ENCODE measurements around the gene OR2S2.

DNA sequence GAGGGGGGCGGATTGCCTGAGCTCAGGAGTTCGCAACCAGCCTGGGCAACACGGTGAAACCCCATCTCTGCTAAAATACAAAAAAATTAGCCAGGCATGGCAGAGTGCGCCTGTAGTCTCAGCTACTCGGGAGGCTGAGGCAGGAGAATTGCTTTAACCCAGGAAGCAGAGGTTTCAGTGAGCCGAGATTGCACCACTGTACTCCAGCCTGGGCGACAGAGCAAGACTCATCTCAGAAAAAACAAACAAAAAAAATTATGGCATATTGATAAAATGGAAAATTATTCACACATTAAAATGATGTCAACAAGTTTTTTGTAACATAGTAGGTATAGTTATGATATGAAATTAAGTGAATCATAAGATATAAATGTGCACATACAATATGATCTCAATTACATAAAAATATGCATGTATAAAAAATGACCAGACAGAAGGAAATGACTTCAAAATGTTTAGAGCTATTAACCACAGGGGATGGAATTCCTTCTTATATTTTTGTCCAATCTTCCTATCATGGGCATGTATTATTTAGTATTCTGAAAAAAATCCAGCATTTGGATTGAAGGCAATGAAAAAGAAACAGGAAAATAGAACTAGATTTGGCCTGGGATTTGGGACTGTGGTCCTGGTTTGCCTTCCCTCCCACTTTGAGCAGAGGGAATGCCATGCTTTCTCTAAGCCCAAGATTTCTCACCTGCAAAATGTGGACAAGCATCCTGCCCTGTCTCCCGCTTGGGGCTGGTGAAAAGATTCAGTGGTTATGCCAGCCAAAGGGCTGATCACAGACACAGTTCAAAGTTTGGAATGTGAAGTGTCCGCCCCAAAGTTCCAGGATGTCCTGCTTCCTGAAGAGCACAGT lies 29.1 kb downstream of the OR2S2 start:
- TF ChIP-seq, protein P1, sequence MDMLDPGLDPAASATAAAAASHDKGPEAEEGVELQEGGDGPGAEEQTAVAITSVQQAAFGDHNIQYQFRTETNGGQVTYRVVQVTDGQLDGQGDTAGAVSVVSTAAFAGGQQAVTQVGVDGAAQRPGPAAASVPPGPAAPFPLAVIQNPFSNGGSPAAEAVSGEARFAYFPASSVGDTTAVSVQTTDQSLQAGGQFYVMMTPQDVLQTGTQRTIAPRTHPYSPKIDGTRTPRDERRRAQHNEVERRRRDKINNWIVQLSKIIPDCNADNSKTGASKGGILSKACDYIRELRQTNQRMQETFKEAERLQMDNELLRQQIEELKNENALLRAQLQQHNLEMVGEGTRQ (IDR thresholded peaks at IDR 0.05; ENCODE audit: low read length): no peak
- TF ChIP-seq, protein P2, sequence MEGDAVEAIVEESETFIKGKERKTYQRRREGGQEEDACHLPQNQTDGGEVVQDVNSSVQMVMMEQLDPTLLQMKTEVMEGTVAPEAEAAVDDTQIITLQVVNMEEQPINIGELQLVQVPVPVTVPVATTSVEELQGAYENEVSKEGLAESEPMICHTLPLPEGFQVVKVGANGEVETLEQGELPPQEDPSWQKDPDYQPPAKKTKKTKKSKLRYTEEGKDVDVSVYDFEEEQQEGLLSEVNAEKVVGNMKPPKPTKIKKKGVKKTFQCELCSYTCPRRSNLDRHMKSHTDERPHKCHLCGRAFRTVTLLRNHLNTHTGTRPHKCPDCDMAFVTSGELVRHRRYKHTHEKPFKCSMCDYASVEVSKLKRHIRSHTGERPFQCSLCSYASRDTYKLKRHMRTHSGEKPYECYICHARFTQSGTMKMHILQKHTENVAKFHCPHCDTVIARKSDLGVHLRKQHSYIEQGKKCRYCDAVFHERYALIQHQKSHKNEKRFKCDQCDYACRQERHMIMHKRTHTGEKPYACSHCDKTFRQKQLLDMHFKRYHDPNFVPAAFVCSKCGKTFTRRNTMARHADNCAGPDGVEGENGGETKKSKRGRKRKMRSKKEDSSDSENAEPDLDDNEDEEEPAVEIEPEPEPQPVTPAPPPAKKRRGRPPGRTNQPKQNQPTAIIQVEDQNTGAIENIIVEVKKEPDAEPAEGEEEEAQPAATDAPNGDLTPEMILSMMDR (IDR thresholded peaks at IDR 0.05; ENCODE audit: control extremely low read depth in 1 of 3, insufficient read depth in 1 of 3, low read depth in 1 of 3, low read length in 3 of 3): no peak
- TF ChIP-seq JUND (IDR thresholded peaks at IDR 0.05; ENCODE audit: low read length) (no peak), JUN (IDR thresholded peaks at IDR 0.05; ENCODE audit: low read depth, low read length) (no peak), POLR2AphosphoS5 (IDR thresholded peaks at IDR 0.05; ENCODE audit: low read depth, low read length) (no peak), CREB1 (IDR thresholded peaks at IDR 0.05) (no peak), TBP (IDR thresholded peaks at IDR 0.05; ENCODE audit: low read depth, low read length) (no peak), YY1 (IDR thresholded peaks at IDR 0.05; ENCODE audit: low read depth, low read length) (no peak), POLR2A (IDR thresholded peaks at IDR 0.05; ENCODE audit: control extremely low read depth in 1 of 2, low read depth in 2 of 2, low read length in 2 of 2) (no peak), RXRA (IDR thresholded peaks at IDR 0.05; ENCODE audit: insufficient read depth, low read depth, low read length) (no peak), CEBPB (IDR thresholded peaks at IDR 0.05; ENCODE audit: low read depth, low read length) (no peak), HDAC2 (IDR thresholded peaks at IDR 0.05; ENCODE audit: borderline replicate concordance in 1 of 2, low read depth in 2 of 2, low read length in 2 of 2) (no peak), MAFK (IDR thresholded peaks at IDR 0.05; ENCODE audit: low read depth, low read length) (no peak)

All from H1 (cell line).